AG08396 (cell line): Measurements from ENCODE around the gene KRTAP4-9.
"Not testable (repeated sequence)": the region's sequence is repeated elsewhere in the genome, so short reads cannot be mapped to it uniquely, and the experiment has no call there.

ENCODE experiments used
- DNase-seq: peaks from one replicate; pipeline ENCODE4 v3.0.0; 2012; ENCODE audit warnings: low spot score, mixed read lengths

Gene KRTAP4-9

DNA sequence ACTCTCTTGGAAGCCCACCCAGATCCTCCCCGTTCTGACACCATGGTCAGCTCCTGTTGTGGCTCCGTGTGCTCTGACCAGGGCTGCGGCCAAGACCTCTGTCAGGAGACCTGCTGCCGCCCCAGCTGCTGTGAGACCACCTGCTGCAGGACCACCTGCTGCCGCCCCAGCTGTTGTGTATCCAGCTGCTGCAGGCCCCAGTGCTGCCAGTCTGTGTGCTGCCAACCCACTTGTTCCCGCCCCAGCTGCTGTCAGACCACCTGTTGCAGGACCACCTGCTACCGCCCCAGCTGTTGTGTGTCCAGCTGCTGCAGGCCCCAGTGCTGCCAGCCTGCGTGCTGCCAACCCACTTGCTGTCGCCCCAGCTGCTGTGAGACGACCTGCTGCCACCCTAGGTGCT lies at the start of gene KRTAP4-9:
Gene KRTAP4-9, plus strand, starts transcription at position 43 of the 400 bp plus-strand sequence. Its CDS starts 0 bp downstream, at position 43.
- DNase-seq, result not testable (repeated sequence)

DNA sequence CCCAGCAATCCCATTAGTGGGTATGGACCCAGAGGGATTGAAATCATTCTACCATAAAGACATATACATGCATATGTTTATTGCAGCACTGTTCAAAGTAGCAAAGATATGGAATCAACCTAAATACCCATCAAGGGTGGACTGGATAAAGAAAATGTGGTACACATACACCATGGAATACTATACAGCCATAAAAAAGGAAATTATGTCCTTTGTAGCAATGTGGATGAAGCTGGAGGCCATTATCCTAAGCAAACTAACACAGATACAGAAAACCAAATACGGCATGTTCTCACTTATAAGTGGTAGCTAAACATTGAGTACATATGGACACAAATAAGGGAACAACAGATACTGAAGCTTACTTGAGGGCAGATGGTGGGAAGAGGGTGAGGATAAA lies 47.6 kb upstream of the KRTAP4-9 start:
- no peak for DNase-seq

GRCh38 chr17:41058741-41059140 lies 46.4 kb upstream of the KRTAP4-9 start:
- no peak for DNase-seq

DNA sequence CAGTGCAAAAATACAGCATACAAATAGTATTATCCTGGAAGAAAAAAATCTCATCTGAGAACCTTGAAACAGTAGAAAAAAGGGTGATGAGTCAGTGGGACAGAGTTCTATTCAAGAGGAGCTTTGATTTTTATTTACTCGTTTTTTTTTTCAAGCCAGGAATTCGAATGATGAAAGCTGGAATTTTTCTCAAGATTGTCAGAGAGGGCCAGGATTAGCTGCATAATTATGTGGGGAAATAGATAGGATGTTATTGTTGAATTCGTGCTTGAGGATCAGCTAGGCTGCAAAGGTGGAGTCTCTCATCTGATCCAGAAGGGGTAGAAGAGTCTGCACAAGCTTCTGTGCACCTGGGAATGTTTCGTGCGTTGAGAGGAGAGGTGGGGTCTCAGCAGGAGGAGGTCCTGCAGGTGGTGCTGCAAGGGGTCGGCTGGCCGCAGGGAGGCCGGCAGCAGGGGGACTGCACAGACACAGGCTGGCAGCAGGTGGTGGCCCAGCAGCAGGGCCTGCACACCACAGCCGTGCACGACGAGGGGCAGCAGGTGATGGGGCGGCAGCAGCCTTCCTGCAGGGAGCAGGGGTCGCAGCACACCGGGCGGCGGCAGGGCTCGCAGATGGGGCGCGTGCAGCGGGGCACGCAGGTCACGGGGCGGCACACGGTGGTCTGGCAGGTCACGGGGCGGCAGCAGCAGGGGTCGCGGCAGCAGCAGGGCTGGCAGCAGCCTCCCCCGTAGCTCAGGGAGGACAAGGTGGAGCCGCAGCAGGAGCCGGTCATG lies 45.7 kb upstream of the KRTAP4-9 start:
- peak; percentile 82 for DNase-seq

DNA sequence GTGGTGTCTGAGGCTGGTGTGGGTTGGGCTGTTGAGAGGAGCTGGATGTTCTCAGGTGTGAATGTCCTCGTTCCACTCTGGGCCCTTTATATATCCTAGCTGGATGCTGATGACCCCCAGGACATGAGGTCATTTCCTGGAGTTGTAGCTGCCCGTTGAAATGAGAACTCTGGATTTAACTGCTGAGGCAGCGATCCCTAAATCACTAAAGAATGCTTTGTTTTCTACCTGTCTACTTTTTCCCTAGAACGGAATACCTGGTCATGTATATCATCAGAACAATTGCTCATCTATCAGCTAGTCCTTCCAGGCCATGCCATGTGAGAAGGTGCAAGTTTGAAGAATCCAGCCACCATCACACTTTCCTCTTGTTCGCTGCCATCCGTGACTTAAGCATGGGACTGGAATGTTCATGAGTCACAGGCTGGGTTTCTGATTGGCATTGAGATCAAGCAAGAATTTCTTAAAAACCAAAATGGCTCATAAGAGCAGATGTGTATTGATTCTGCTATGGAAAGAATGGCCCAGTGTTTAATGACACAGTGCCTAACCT lies 45.1 kb upstream of the KRTAP4-9 start, which contains the start of gene KRTAP2-3:
Gene KRTAP2-3, minus strand, starts transcription at position 63 of the 553 bp plus-strand sequence. CDS start 64 bp downstream, outside the sequence.
- DNase-seq, result peak; percentile 85

DNA sequence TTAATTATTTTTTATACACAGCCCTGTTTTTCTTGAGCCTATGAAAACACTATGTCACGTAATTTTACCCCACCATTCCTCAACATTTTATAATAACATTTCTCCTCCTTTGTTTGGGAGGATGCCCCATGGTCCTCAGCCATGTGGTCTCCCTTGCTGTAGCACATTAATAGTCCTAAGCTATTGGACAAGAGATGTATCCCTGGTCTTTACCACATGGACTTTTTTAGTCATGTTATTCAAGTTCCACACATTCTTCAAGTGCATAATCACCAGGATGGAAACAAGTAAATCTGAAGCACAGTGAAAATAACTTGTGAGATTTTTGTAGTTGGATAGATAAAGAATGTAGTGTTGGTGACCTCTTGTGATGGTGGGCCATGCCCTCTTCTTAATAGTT lies 43.2 kb upstream of the KRTAP4-9 start:
- peak; percentile 83 for DNase-seq

- DNase-seq, result no peak
Measured at GRCh38 chr17:41063449-41063848, 41.7 kb upstream of the KRTAP4-9 start.

DNA sequence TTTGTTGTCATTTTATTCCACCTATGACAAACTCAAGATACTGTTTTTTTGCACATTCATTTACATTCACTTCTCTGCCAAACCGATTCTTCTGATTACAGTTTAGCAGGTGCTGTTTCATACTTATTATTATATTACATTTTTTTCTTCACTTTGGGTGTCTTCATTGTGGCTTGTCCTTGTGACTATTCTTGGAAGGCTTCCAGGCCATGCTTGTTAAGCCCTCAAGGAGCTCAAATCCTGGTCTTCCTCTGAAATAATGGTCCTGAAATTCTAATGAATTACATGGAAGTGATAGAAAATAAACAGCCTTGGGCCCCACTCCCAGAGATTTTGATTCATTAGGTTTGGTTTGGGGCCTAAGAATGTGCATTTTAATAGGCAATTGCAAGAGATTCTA lies 40.9 kb upstream of the KRTAP4-9 start:
- DNase-seq, result no peak

DNA sequence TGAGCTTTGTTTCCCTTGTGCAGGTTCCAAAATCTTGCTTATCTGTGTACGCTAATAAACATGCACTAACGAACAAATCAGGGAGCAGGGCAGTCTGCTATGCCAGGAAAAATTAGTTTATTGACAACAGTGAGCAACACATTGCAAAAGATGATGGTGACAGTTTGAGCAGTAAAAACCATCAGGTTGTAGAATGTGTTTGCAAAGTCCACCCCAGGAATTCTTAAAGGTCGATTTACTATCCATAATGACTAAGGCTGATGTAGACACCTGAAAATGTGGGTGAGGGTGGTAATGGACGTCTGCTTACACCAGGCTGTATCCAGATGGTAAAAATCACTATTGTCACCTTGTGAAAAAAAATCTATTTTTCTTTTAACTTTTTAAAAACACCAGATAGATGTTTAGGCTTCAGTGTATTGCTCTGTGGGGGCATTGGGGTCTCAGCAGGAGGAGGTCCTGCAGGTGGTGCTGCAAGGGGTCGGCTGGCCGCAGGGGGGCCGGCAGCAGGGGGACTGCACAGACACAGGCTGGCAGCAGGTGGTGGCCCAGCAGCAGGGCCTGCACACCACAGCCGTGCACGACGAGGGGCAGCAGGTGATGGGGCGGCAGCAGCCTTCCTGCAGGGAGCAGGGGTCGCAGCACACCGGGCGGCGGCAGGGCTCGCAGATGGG lies 40.0 kb upstream of the KRTAP4-9 start:
- DNase-seq, result not testable (repeated sequence)

- peak; percentile 72 for DNase-seq
Measured at GRCh38 chr17:41065829-41066624, 39.2 kb upstream of the KRTAP4-9 start, which contains the start of gene KRTAP2-4. Gene KRTAP2-4, minus strand, starts transcription at chr17:41065879. Its CDS starts 34 bp downstream, at chr17:41065845.

- no peak for DNase-seq
Measured at GRCh38 chr17:41067281-41067680, 37.9 kb upstream of the KRTAP4-9 start.

- DNase-seq, result no peak
Measured at GRCh38 chr17:41069031-41069430, 36.2 kb upstream of the KRTAP4-9 start.

DNA sequence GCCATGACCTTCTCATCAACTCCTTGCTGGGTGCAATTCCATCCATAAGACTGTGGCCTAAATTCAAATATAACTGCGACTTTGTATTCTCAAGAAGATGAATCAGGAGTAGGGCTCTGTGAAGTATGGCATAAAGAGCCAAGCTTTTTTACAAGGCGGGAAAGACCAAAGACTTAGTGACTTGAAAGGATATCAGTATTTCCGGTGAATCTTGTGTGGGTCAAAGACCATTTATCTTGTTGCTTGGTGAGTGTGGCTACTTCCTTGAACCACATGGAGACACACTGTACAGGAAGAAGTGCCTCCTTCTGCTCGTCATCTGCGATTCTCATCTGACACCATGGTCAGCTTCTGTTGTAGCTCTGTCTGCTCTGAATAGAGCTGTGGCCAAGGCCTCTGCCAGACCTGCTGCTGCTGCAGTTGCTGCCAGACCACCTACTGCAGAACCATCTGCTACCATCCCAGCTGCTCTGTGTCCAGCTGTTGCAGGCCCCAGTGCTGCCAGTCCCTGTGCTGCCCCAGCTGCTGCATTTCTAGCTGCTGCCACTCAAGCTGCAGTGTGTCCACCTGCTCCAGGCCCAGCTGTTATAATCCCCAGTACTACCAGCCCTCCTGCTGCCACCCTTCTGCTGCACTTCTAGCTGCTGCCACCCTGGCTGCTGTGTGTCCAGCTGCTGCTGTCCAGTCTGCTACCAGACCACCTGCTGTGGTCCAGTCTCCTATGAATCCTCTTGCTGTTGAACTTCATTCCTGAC lies 33.4 kb upstream of the KRTAP4-9 start:
- DNase-seq, result no peak

DNA sequence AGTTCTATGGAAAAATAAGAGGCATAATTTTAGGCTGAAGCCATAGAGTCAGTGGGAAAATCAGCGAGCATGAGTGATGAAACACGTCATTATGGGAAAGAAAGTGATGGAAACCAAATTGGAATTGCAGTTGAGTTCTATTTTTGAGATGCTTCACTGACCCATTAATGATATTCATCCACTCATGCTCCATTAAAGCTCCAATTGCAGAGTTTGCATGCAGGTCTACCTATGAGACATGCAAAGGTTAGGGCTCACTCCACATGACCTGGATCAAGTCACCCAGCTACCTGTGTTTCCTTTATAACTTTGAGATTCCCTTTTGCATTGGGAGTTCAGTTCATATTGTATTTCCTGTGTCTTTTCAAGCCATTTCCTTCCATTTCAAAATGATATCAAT lies 31.5 kb upstream of the KRTAP4-9 start:
- DNase-seq, result no peak

GRCh38 chr17:41076788-41077187 lies 28.4 kb upstream of the KRTAP4-9 start:
- no peak for DNase-seq

- DNase-seq, result no peak
Measured at GRCh38 chr17:41082626-41083025, 22.6 kb upstream of the KRTAP4-9 start.

- DNase-seq, result not testable (repeated sequence)
Measured at GRCh38 chr17:41083427-41083826, 21.8 kb upstream of the KRTAP4-9 start.

GRCh38 chr17:41084100-41084856 lies 20.9 kb upstream of the KRTAP4-9 start, which contains the start of gene KRTAP4-7:
Gene KRTAP4-7, plus strand, starts transcription at chr17:41084150. Its CDS starts 57 bp downstream, at chr17:41084207.
- not testable (repeated sequence) for DNase-seq

DNA sequence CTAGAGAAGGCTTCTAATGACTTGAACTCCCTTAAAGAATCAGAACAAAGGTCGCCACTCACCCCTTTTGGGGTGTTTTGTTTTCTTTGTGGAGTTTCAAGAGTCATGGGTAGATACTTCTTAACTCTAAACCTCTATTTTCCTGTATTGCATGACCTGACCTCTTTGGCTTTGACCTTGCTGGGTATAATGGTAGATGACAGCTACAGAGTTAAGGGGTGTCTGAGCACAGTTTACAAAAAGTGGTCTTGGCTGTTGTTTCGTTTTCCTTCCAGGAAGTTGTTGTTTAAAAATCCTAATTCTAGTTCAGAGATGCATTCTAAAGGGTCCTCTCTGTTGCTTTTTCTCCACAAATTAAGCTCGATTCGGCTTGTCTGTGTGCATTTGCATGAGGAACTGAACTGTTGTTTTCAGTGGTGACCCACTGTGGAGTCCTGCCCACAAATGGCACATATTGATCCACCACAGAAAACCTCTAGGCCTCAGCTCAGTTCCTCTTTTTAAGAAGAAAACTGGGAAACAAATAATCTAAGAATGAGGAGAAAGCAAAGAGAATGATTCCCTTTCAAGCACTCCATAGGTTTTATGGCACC lies 16.3 kb upstream of the KRTAP4-9 start:
- DNase-seq, result not testable (repeated sequence)

DNA sequence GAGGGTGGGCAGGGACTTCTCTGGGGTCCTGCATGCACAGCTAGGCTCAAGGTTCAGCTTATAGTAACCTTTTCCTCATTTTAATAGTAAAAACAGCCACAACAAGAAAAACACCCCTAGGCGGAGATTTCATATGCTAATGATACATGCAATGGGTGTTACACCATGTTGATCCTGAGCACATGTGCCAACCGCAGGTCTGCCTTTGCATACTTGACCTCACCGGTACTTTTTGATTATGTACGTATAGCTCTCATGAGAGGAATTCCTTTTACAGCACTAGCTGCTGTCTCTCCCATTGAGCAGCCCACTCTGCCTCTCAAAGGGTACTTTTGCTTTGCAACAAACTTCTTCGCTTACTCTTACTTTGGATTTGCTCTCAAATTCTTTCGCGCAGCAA lies 9.1 kb upstream of the KRTAP4-9 start:
- DNase-seq, result no peak
